ENCODE measurements around the gene CITED2.

CITED2 gene

GRCh38 chr6:139388384-139388783, 13.9 kb upstream of the CITED2 start:
- no peak overlapping the region for H3K4me3 ChIP-seq (ENCODE audit: low read depth, low read length)
- POLR2A ChIA-PET: interaction anchor here (1.0 to 1.5 kb wide), 2 partner anchors 13 to 19 kb away, joined by 3 to 4 read pairs; partner anchors contain the start of gene CITED2
- no peak overlapping the region for H3K27ac ChIP-seq (ENCODE audit: extremely low read depth, low read depth, low read length)
- no peaks in the 10 kb centered on the region for H3K36me3 ChIP-seq (ENCODE audit: control insufficient read depth in 2 of 2, insufficient read depth in 1 of 2, low read length in 2 of 2)
- TF ChIP-seq YY1 (tag by site-specific recombination; IDR thresholded peaks at IDR 0.05): no peak
- TF ChIP-seq ZNF76 (tag by site-specific recombination; IDR thresholded peaks at IDR 0.05; ENCODE audit: borderline replicate concordance, low read depth): no peak
- no peak for TF ChIP-seq HOXD13 (CRISPR knock-in tag; IDR thresholded peaks at IDR 0.05; ENCODE audit: borderline replicate concordance)
- TF ChIP-seq ZNF561 (tag by site-specific recombination; IDR thresholded peaks at IDR 0.05; ENCODE audit: borderline replicate concordance): no peak
- TF ChIP-seq ZNF513 (tag by site-specific recombination; IDR thresholded peaks at IDR 0.05): no peak
- TF ChIP-seq ZNF501 (tag by site-specific recombination; IDR thresholded peaks at IDR 0.05): no peak
- no peak for TF ChIP-seq PRDM2 (tag by site-specific recombination; IDR thresholded peaks at IDR 0.05; ENCODE audit: borderline replicate concordance)
- no peak for TF ChIP-seq ZXDB (tag by site-specific recombination; IDR thresholded peaks at IDR 0.05)
- no peak for TF ChIP-seq ZNF311 (tag by site-specific recombination; IDR thresholded peaks at IDR 0.05; ENCODE audit: borderline replicate concordance)
- no peak for TF ChIP-seq ZNF837 (tag by site-specific recombination; IDR thresholded peaks at IDR 0.05)
- no peak for TF ChIP-seq KLF16 (tag by site-specific recombination; IDR thresholded peaks at IDR 0.05)
- TF ChIP-seq ZNF514 (tag by site-specific recombination; IDR thresholded peaks at IDR 0.05): no peak
- TF ChIP-seq PRDM4 (tag by site-specific recombination; IDR thresholded peaks at IDR 0.05): no peak
- no peak for TF ChIP-seq ZEB2 (tag by site-specific recombination; IDR thresholded peaks at IDR 0.05)
- TF ChIP-seq ZFP69B (tag by site-specific recombination; IDR thresholded peaks at IDR 0.05): no peak
- no peak for TF ChIP-seq ZNF274 (IDR thresholded peaks at IDR 0.05; ENCODE audit: low read length)
- no peak for TF ChIP-seq ZNF274 (tag by site-specific recombination; IDR thresholded peaks at IDR 0.05; ENCODE audit: borderline replicate concordance)
- no peak for TF ChIP-seq ZNF19 (tag by site-specific recombination; IDR thresholded peaks at IDR 0.05; ENCODE audit: low read depth)
- CTCF ChIA-PET: interaction anchor here (0.7 kb wide), 1 partner anchor 95 kb away, joined by 3 read pairs; no protein-coding TSS in a partner anchor
- H3K9me3 ChIP-seq (ENCODE audit: control insufficient read depth, insufficient read depth, low read depth, low read length): no peaks in the 10 kb centered on the region
- no peaks in the 10 kb centered on the region for H3K4me1 ChIP-seq (ENCODE audit: control insufficient read depth, insufficient read depth, low read length)
